ENCODE measurements around the gene GIMAP2.

The GIMAP2 gene

GRCh38 chr7:150734254-150734653 is 48.7 kb downstream of the GIMAP2 start:
- peak in 1 of 2 donors; percentile 5 for ATAC-seq

- ATAC-seq: no peak
These were observed 50.3 kb downstream of the GIMAP2 start for GRCh38 chr7:150735596-150736358.

- no peak for ATAC-seq
These were observed 51.4 kb downstream of the GIMAP2 start for GRCh38 chr7:150736864-150737263.

- ATAC-seq: peak; percentile 70 to 74
These were observed 52.0 kb downstream of the GIMAP2 start, which contains the start of gene GIMAP5 for GRCh38 chr7:150737265-150738055. GIMAP5 (plus strand) TSS chr7:150737418; CDS start chr7:150740885, 3,467 bp downstream.

GRCh38 chr7:150738092-150738491 is 52.6 kb downstream of the GIMAP2 start:
- ATAC-seq: no peak

- peak; percentile 56 to 61 for ATAC-seq
These were observed 53.1 kb downstream of the GIMAP2 start for GRCh38 chr7:150738591-150739001.

- no peak for ATAC-seq
These were observed 53.5 kb downstream of the GIMAP2 start for GRCh38 chr7:150739033-150739432.

GRCh38 chr7:150740053-150740452 is 54.5 kb downstream of the GIMAP2 start:
- no peak for ATAC-seq

- ATAC-seq: no peak
These were observed 56.9 kb downstream of the GIMAP2 start for GRCh38 chr7:150742286-150742968.

All from activated CD4-positive, CD25-positive, alpha-beta regulatory T cell treated with anti-CD3 and anti-CD28 coated beads, Interleukin-2, amount 50 U/mL, for 24 hours (primary cell).